ENCODE measurements around the gene SRRD.

DNA sequence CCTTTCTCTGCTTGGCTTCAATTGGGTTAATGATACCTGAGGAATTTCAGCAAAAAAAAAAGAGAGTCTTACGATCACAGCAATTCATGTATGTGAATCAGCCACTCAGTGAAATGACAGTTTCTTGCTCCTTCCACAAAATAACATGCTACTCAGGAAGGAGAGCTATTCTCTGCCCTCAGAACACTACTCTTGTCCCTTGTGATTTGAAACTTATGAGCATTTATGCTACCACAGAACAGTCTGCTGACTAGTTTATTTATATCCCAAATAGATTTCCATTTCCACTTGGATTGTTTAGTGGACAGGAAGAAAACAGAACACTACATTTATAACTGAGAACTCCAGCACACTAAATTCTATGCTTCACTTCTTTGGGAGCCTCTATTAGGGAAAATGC is 20.1 kb downstream of the SRRD start:
- TF ChIP-seq EP300 (IDR thresholded peaks at IDR 0.05; ENCODE audit: borderline replicate concordance) = no peak
- TF ChIP-seq TAF1 (IDR thresholded peaks at IDR 0.05; ENCODE audit: low read depth) = no peak
- no peak for TF ChIP-seq CEBPB (IDR thresholded peaks at IDR 0.05)
- TF ChIP-seq, protein P1, sequence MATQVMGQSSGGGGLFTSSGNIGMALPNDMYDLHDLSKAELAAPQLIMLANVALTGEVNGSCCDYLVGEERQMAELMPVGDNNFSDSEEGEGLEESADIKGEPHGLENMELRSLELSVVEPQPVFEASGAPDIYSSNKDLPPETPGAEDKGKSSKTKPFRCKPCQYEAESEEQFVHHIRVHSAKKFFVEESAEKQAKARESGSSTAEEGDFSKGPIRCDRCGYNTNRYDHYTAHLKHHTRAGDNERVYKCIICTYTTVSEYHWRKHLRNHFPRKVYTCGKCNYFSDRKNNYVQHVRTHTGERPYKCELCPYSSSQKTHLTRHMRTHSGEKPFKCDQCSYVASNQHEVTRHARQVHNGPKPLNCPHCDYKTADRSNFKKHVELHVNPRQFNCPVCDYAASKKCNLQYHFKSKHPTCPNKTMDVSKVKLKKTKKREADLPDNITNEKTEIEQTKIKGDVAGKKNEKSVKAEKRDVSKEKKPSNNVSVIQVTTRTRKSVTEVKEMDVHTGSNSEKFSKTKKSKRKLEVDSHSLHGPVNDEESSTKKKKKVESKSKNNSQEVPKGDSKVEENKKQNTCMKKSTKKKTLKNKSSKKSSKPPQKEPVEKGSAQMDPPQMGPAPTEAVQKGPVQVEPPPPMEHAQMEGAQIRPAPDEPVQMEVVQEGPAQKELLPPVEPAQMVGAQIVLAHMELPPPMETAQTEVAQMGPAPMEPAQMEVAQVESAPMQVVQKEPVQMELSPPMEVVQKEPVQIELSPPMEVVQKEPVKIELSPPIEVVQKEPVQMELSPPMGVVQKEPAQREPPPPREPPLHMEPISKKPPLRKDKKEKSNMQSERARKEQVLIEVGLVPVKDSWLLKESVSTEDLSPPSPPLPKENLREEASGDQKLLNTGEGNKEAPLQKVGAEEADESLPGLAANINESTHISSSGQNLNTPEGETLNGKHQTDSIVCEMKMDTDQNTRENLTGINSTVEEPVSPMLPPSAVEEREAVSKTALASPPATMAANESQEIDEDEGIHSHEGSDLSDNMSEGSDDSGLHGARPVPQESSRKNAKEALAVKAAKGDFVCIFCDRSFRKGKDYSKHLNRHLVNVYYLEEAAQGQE (IDR thresholded peaks at IDR 0.05; ENCODE audit: low read depth) = no peak
- no peak for TF ChIP-seq YY1 (IDR thresholded peaks at IDR 0.05; ENCODE audit: low read depth)
- no peak for TF ChIP-seq TEAD4 (IDR thresholded peaks at IDR 0.05)
- no peak for TF ChIP-seq RAD21 (IDR thresholded peaks at IDR 0.05; ENCODE audit: low read depth)
- TF ChIP-seq ZBTB7A (IDR thresholded peaks at IDR 0.05; ENCODE audit: low read depth) = no peak
- no peak for TF ChIP-seq NFIC (IDR thresholded peaks at IDR 0.05)
- no peak for TF ChIP-seq TCF12 (IDR thresholded peaks at IDR 0.05; ENCODE audit: low read depth)
